Astrocyte of the spinal cord (primary cell): ENCODE results near the gene GRK4.

Experiments used
- DNase-seq: peaks from one replicate; pipeline ENCODE4 v3.0.0; 2011; ENCODE audit warnings: low read depth, low spot score
- H3K4me3 ChIP-seq: 2 replicates; pipeline ENCODE4 v1.5.1; 2011; ENCODE audit warnings: low read depth, mild to moderate bottlenecking, low read length, moderate library complexity
- in situ Hi-C: cut with HindIII; loops from 2 replicates; pipeline ENCODE4 v1.10.0; 2017; ENCODE audit warnings: low sequenced_read_pairs
- TF ChIP-seq, protein P1 (sequence below): IDR thresholded peaks from 2 replicates; pipeline ENCODE4 v1.5.1; 2012; ENCODE audit warnings: low read depth, mild to moderate bottlenecking, low read length, inconsistent platforms

Gene GRK4

DNA sequence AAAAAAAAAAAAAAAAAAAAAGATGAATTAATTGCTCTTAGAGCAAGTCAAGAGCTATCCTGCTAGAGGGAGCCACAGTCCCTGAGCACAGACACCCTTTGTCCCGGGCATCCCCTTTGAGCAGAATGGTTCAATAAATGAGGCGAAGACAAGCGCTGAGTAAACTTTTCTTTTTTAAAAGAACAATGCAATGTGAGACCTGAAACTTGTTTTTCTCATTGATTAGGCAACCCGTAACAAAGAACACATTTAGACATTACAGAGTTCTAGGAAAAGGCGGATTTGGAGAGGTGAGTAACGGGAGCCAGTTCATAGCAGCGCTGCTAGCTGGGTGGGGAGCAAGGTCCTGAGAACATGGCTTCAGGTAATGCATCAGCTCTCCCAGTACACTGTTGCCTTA lies 46.1 kb downstream of the GRK4 start:
- peak; percentile 6 for DNase-seq
- TF ChIP-seq, protein P1, sequence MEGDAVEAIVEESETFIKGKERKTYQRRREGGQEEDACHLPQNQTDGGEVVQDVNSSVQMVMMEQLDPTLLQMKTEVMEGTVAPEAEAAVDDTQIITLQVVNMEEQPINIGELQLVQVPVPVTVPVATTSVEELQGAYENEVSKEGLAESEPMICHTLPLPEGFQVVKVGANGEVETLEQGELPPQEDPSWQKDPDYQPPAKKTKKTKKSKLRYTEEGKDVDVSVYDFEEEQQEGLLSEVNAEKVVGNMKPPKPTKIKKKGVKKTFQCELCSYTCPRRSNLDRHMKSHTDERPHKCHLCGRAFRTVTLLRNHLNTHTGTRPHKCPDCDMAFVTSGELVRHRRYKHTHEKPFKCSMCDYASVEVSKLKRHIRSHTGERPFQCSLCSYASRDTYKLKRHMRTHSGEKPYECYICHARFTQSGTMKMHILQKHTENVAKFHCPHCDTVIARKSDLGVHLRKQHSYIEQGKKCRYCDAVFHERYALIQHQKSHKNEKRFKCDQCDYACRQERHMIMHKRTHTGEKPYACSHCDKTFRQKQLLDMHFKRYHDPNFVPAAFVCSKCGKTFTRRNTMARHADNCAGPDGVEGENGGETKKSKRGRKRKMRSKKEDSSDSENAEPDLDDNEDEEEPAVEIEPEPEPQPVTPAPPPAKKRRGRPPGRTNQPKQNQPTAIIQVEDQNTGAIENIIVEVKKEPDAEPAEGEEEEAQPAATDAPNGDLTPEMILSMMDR = peak; percentile 16
- H3K4me3 ChIP-seq = no peak overlapping the region
- in situ Hi-C loops = no loop called here

GRCh38 chr4:3010577-3010976 lies 47.2 kb downstream of the GRK4 start:
- no peak overlapping the region for H3K4me3 ChIP-seq
- TF ChIP-seq, protein P1 = no peak
- in situ Hi-C loops = no loop called here
- DNase-seq = no peak

DNA sequence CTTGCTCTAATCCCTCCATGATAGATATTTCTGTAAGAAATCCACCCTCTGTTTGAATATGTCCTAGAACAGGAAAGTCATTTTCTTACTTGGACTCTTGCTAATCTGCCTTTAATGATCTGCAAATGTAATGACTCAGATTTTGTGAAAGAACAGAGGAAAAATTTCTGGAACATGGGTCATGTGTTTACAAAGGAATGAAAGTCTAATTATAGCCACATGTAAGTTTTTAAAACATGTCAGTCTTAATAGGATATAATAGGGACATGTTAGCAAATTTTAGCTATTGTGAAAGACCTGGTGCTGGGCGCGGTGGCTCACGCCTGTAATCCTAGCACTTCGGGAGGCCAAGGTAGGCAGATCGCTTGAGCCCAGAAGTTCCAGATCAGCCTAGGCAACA lies 47.6 kb downstream of the GRK4 start:
- in situ Hi-C loops = no loop called here
- TF ChIP-seq, protein P1 = no peak
- DNase-seq = peak; percentile 42
- H3K4me3 ChIP-seq = no peak overlapping the region

DNA sequence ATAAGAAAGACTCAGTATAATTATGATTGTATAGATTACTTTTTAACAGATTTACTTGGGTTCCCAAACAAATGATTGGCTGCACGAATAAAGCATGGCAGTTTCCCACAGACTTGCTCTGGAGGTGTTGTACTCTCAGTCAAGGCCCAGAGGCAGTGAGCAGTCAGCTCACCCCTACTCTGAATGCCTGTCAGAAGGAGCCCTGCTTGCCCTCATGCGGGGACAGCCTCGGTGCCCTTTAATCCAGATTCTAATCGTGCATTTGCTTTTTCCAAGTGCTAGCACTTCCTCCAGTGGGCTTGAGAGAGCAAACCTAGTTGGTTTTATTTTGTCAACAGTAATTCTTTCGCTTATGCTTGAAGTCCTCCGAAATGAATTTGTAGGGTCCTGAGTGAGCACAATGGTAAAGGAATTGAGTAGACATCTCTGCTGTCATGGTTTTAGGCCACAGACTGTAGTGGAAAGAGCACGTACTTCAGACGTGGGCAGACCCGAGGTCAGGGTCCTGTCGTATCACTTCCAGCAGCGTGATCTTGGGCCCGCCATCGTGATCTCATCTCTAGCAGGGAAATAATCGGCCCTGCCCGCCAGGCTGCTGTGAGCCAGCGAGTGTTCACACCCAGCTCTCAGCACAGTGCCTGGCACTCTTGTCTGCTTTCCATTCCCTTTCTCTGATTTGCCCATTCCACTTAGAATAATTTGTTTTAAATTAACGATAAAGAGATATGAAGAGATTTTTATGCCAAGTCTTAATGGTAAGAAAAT lies 48.3 kb downstream of the GRK4 start:
- no peak overlapping the region for H3K4me3 ChIP-seq
- TF ChIP-seq, protein P1 = no peak
- no peak for DNase-seq
- in situ Hi-C loops = no loop called here

GRCh38 chr4:3013323-3013722 lies 50.0 kb downstream of the GRK4 start:
- no peak overlapping the region for H3K4me3 ChIP-seq
- TF ChIP-seq, protein P1 = no peak
- DNase-seq = no peak
- in situ Hi-C loops = no loop called here

GRCh38 chr4:3013839-3014350 lies 50.5 kb downstream of the GRK4 start:
- in situ Hi-C loops = no loop called here
- TF ChIP-seq, protein P1 = no peak
- no peak overlapping the region for H3K4me3 ChIP-seq
- no peak for DNase-seq
